HG03280 (cell line): ENCODE data around the gene AGFG2.
A peak's percentile ranks its signal among the peaks of the same experiment; 100 is the strongest.

ENCODE experiments used
- ATAC-seq: cut with Tn5 transposase; IDR thresholded peaks from one replicate; pipeline ENCODE4 v1.9.1; 2021; ENCODE audit warnings: mild to moderate bottlenecking, moderate library complexity; ENCODE audit not compliant: unreplicated experiment

AGFG2 gene

DNA sequence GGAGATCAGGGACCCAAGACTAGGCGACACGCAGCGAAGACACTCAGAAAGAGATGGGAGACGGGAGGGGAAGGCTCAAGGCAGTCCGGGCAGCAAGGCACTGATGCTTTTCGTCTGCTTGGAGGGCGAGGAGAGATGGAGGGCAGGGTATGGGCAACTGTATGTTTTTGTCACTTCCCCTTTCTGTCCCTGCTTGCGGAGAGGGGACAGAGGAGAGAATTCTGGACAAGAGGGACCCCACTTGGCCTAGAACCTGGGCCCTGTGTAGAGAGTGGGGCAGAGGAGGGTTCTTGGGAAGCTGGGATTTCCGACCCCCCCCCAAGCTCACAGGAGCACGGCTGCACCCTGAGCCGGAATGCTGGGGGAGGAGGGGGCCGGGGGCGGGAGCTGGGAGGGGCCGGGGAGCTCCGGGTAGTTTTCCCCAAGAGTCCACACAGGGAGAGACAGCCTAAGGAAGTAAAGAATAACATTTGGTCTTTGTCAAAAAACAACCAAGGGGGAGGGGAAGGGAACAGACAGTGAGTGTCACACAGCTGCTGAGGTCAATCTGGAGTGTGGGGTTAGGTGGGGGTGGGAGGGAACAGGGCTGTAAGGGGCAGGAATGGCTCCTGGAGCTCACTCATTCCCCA is 45.2 kb downstream of the AGFG2 start:
- no peak for ATAC-seq

DNA sequence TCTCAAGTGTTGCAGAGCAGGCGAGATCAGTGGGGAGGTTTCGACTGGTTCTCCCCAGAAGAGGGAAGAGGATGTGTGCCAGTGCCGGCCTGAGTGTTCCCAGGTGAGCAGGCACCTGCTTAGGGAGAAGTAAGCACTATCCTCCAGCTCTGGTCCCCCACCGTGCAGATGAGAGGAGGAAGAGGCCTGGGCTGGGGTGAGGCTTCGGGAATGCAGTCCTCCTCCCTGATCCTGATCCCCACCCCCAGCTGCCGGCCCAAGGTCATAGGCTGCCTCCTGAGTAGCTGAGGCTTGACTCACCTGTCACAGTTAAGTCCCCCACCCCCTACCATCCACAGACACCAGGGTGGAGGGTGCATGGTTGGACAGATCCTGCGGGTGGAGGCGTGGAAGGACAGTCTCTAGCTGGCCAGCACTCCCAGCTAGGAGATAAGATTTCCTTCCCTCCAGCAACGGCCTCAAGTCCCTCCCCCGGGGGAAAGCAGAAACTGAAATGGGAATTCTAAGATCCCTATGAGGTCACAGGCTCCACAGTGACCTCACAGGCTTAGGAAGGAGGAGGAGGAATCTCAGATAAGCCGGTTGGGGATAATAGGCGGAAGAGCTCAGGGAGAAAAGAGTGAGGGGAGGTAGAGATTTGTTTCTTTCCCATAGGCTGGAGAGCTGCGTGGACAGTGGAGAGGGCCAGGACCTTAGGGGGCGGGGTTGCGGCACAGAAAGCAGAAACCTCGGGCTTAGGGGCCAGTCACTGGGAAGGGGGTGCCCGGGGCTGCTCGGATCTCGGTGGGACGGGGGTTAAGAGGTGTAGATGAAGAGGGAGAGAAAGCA is 45.9 kb downstream of the AGFG2 start:
- ATAC-seq: no peak

DNA sequence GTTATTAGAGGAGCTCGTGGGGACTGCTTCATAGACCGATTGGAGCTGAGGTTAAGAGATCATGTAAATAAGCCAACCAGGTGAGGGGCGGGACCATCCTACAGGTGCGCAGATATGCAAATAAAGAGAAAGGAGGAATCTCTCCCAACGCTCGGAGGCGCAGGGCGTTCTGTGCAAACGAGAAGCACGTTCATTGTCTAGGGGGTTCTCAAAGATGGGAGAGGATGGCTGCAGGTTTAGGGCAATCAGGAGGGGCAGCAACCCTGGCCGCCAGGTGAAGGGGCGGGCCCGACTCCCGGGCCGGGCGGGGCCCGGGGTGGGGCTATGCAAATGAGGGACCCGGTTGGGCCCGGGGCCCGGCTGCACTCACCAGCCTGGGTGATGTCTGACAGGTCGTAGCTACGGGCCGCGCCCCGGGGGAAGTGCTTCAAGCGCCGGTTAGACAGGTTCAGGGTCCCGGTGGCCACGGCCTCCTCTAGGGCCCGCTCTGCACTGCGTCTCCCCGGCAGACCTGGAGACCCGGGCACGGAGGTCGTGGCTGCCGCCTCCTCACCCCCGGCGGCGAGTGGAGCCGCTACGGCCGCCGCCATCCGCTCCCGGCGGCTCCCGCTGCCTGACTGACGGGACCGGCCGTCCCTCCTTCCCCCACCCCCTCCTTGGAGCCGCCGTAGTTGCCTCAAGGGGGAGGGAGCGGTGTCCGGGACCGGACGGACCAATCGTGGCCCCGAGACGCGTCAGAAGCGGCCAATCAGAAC is 46.7 kb downstream of the AGFG2 start, which contains the start of gene LRCH4:
LRCH4 (minus strand) TSS at position 619 of the 755 bp plus-strand sequence; CDS start at position 590, 29 bp downstream.
- peak; percentile 31 for ATAC-seq

DNA sequence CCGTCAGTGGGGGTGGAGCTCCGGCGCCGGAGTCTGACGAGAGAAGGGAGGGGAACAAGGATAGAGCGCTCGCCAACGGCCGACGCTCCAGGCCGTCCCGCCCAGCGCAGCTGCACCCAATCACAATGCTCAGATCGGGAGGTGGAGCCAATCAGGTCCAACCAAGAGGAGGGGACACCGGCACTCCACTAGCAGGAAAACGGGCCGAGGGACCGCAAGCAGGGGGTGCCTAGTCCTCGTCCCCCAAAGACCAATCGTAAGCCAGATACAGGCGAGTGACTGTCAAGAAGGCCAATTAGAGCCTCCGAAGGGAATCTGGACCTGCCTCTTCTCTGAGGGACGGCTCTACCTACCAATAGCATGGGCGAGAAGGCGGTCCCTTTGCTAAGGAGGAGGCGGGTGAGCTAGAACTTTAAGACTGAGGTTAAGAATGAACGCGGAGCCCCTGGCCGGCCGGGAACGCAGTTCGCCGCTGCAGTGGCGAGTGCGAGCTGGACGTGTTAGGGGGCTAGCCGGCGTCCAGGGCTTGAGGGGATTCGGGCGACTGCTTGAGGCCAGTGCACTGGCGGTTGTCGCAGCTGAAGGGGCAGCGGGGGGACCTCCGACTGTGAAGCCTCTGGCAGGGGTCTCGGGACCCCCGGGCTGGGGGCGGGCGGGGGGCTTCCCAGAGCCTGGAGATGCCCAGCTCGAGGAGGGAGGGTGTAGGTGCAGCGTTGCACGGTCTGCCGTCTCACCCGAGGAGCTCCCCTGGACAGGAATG is 47.4 kb downstream of the AGFG2 start, which contains the start of gene FBXO24:
FBXO24 (plus strand) TSS at position 63 of the 760 bp plus-strand sequence; CDS start at position 361, 298 bp downstream.
- ATAC-seq: peak; percentile 82

DNA sequence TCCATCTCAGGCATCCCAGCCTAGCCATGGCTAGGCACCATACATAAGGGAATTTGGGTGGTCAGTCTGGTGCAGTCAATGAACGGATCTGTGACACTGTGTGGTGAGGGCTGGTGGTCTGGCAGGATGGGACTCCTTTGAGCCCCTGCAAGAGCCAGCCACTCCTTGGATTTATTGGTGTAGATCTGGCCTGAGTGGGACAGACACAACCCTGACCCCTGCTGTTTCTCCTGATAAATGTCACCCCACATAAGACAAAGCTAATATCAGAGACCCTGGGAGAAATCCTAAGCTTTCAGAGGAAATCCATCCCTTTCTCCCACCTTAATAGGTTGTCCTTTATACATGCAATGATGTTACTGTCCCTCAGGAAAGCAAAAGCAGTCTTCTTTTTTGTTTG is 49.4 kb downstream of the AGFG2 start:
- ATAC-seq: no peak

DNA sequence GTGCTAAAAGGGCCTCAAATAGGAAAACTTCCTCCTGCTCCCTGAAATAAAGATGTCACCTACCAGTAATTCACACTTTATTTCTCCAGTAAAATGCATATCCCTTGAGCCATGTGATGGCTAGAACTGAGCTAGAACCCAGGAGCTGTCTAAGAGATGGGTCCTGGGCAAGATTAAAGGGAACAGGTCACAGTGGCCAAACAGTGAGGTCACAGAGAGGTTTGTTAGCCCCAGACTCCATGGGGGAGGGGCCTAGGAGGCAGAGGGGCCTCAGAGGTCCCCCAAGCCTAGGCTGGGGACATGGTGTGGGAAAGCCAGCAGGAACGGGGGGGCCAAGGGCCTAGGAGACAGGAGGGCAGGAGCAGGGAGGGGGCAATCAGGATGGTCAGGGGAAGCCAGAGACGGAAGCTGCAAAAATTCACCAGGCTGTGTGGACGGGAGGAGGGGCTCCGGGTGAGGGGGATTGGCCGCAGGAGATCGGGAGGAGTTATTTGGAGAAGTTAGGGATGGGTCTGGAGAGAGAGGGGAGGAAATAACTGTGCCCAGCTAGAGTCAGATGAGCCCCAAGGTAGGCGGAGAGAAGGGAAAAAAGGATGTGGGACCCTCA is 50.4 kb downstream of the AGFG2 start:
- no peak for ATAC-seq

DNA sequence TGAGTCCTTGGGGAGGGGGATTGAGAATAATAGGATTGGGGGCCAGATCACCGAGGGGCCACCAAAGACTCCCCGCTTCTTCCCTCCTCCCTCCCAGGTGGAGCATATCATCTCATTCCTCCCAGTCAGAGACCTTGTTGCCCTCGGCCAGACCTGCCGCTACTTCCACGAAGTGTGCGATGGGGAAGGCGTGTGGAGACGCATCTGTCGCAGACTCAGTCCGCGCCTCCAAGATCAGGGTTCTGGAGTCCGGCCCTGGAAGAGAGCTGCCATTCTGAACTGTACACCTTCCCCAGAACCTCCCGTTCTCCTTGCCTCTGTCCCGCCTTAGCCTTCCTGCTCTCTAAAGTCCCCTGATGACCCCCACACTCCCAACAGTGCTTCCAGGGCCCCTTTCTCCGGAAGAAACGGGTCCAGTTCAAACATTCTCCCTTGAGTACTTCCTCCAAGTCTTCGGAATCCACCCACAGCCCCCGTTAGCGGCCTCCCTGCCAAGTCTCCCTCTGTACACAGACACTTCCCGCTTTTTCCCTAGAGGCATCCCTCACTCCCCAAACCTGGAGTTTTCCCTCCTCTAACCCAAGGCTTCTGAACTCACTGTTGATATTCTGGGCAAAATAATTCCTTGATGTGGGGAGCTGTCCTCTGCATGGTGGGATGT is 51.2 kb downstream of the AGFG2 start:
- no peak for ATAC-seq

DNA sequence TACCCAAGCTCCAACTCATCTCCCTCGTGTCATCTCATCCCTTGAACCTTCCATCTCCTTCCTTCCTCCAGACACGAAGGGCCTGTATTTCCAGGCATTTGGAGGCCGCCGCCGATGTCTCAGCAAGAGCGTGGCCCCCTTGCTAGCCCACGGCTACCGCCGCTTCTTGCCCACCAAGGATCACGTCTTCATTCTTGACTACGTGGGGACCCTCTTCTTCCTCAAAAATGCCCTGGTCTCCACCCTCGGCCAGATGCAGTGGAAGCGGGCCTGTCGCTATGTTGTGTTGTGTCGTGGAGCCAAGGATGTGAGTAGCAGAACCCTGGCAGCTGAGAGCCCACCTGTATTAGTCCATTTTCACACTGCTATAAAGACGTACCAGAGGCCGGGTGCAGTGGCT is 52.6 kb downstream of the AGFG2 start:
- no peak for ATAC-seq

DNA sequence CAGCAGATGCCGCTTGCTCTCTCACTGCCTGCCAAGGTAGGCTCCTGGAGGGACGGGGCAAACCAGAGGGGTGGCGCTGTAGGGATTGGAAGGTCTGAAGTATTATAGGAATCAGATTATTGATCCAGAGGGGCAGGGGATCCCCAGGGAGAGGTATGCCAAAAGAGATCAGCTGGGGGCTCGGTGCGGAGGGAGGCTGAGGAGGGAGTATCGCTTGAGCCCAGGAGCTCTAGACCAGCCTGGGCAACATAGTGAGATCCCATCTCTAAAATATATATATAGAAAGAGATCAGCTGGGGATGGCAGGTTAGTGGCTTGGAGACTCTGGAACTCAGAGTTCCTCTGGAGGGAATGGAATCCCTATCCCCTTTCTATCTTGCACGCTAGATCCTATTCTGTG is 56.2 kb downstream of the AGFG2 start:
- ATAC-seq: no peak

DNA sequence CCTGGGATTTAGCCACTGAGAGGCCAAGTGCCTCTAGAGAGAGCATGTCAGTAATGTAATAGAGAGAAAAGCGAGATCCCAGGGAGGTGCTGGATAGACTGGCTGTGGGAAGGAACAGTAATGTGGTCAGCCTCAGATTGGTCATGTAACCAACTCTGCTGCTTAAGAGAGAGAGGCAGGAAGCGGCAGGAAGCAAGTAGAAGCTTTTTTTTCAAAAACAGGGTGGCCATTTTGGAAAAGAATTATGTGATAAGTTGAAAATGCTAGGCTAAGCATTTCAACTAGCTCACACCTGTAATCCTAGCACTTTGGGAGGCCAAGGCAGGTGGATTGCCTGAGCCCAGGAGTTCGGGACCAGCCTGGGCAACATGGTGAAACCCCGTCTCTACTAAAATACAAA is 59.4 kb downstream of the AGFG2 start:
- ATAC-seq: no peak

DNA sequence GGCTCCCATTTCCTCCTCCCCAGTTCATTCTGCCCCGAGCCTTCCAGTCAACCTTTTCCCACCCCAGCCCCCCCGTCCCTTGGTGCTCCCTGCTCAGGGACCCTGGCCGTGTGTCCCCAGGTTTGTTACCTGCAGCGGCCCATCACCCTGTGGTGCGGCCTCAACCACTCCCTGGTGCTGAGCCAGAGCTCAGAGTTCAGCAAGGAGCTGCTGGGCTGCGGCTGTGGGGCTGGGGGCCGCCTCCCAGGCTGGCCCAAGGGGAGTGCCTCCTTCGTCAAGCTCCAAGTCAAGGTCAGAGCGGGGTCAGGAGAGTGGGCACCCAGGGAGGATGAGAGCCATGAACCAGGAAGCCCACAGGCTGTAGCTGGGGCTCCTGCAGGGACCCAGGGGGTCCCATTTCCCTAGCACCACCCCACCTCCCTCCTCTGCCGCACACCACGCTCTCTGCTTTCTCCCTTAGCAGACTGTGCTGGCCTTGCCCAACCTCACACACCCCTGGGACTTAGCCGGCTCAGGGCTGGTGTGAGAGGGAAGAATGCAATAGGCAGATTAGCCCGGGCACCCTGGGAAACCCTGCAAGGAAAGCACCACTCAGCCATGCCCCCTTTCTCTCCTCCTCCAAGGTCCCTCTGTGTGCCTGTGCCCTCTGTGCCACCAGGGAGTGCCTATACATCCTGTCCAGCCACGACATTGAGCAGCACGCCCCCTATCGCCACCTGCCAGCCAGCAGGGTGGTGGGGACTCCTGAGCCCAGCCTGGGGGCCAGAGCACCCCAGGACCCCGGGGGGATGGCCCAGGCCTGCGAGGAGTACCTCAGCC is 61.1 kb downstream of the AGFG2 start:
- no peak for ATAC-seq

DNA sequence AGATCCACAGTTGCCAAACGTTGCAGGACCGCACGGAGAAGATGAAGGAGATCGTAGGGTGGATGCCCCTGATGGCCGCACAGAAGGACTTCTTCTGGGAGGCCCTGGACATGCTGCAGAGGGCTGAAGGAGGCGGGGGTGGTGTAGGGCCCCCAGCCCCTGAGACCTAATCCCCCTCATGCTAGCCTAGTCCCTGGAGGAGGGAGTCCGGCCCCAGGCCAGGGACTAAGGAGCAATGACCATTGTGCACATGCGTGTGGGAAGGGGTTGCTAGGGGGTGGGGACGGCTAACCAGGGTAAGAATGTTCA is 61.7 kb downstream of the AGFG2 start:
- ATAC-seq: no peak

DNA sequence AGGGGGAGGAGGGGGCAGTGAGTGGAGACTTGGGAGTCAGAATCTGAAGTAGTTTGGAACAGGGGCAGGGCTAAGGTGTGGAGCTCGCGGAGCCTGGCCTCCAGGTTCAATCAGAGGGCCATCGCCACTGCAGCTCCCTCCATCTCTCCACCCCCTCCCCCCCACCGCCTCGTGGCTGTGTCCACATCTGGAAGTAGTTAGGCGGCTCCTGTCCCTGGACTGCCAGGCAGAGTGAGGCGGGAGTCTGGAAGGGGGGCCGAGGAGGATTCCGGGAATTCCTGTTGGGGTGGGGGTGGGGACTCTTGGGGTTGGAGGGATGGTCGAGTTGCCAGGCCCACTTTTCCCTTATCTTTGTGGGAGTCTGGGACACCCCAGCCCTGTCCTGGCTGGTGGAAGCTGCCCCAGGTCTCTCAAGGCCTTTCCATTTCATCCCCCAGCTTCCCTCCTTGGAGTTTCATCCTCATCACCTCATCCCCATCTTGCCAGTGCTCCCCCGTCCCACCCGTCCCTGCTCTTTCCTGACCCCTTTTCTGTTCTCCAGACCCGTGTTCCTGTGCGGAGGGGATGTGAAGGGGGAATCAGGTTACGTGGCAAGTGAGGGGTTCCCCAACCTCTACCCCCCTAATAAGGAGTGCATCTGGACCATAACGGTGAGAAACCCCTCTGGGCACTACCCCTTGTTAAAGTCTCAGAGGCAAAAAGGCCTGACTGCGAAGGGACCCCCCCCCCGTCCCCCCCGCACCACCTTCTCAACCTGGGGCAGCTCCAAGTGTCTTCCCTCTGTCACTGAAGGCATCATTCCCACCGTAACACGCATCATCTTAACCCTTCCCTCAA is 64.1 kb downstream of the AGFG2 start:
- ATAC-seq: no peak

DNA sequence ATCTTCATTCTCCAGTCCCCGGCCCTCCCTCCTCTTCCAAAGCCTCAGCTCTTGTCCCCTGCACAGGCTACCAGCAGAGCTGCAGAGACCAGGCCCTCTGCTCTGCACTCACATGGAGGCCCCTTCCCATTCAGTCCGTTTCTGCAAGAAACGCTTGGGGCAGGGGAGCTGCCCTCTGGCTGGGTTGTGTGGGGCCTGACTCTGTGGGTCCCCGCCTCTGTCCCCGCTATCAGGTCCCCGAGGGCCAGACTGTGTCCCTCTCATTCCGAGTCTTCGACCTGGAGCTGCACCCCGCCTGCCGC is 64.7 kb downstream of the AGFG2 start:
- ATAC-seq: peak; percentile 5

DNA sequence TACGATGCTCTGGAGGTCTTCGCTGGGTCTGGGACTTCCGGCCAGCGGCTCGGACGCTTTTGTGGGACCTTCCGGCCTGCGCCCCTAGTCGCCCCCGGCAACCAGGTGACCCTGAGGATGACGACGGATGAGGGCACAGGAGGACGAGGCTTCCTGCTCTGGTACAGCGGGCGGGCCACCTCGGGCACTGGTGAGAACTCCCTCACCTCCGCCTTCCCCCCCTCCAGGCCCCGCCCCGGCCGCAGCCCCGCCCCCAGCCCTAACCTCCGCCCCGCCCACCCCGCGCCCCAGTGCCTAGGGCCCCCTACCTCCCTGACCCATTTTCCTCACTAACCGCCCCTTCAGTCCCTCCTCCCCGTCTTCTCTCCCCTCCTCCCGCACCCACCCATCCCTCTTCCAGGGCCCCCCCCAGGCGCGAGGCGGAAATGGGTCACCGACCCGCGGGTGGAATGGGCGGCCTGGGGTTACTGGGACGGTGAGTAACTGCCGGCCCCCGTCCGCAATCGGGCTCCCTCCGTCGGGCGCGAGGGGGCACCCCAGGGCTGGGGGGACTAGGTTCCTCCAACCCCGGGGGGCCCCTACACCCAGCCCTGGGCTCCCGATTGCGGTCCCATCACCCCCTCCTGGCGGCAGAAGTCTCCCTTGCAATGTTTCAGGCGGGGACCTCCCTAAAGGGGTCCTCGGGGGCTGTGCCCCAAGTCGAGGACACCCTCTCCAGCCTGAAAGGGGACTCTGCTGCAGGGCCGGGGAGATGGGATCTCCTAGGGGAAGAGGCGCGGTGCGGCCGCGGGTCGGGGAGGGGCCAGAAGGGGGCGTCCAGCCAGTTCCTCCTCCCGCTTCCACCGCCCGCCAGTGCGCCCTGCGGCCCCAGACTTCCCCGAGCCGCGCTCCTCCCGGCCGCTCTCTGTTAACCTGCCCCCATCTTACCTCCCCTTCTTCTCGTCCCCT is 65.3 kb downstream of the AGFG2 start:
- peak; percentile 52 for ATAC-seq

DNA sequence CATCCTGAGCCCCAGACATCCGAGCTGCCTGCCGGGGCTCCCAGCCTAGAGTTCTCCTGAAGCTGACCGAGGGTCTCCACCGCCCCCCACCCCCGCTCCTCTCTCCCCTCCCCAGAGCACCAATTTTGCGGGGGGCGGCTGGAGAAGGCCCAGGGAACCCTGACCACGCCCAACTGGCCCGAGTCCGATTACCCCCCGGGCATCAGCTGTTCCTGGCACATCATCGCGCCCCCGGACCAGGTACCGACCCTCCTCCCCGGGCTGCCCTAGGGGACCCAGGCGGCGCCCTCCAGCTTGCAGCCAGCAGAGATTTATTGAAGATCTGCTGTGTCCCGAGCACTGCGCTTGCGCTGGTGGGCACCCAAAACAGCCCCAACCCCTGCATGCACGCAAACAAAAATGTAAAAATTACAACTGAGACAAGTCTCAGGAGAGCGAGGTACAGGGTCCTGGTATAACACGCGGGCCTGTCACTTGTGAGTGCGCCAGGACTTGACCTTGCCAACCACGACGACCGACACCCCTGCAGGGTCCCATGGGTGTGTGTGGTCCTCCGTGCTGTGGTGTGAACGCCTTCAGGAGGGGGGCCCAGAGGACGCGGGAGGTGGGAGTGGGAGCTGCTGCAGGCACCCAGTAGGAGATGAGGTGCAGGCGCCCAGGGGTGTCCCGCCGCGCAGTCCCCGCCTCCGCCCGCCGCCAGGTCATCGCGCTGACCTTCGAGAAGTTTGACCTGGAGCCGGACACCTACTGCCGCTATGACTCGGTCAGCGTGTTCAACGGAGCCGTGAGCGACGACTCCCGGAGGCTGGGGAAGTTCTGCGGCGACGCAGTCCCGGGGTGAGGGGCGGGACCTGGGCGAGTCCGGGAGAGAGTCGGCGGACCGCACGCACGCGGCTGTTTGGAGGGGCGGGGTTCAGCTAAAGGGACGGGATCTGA is 66.2 kb downstream of the AGFG2 start:
- no peak for ATAC-seq
